IMR-90 (cell line): ENCODE results near the gene MEF2D. TPM values are rescaled to one million over a fixed set of nuclear protein-coding genes. Genes with fewer than 3 reads are reported as not detected.

Experiments
- ATAC-seq: fragments of 200-7000 bp; cut with Tn5 transposase; 2 replicates; pipeline ENCODE4 v1.9.1; 2020; ENCODE audit warnings: low read depth, mild to moderate bottlenecking, moderate library complexity
- BruUV-seq: library from RNA; stranded (reverse); fragments of 400-500 nt; replicated peaks from 2 replicates; lab custom pipeline; 2021; lab: Mats Ljungman, UMichigan
- CTCF ChIA-PET: fragments of 300-600 bp; formaldehyde crosslinking; extraction: SDS; loops from one replicate; lab custom pipeline; 2021; ENCODE audit warnings: antibody characterized with exemption; lab: Yijun Ruan, JAX
- POLR2A ChIA-PET: fragments of 300-600 bp; sonication (Branson Sonifier 250); formaldehyde crosslinking; loops from one replicate; lab custom pipeline; 2022; ENCODE audit warnings: antibody characterized with exemption; ENCODE audit not compliant: unreplicated experiment; lab: Charles Lee
- DNase-seq: peaks from one replicate; pipeline ENCODE4 v3.0.0; 2013
- H2AFZ ChIP-seq: replicated peaks from 2 replicates; pipeline ENCODE3; 2013; ENCODE audit warnings: low read length, mild to moderate bottlenecking; ENCODE audit not compliant: poor library complexity
- H2AK5ac ChIP-seq: 2 replicates; pipeline ENCODE4 v1.6.1; 2013; ENCODE audit warnings: low read depth, low read length, inconsistent platforms
- H2AK9ac ChIP-seq: replicated peaks from 2 replicates; pipeline ENCODE3; 2013; ENCODE audit warnings: mild to moderate bottlenecking, low read depth, low read length, moderate library complexity; ENCODE audit not compliant: poor library complexity
- H2BK120ac ChIP-seq: 2 replicates; pipeline ENCODE4 v1.6.1; 2013; ENCODE audit warnings: low read depth, low read length, inconsistent platforms
- H2BK15ac ChIP-seq: 3 replicates; pipeline ENCODE4 v1.6.1; 2013; ENCODE audit warnings: low read depth, low read length, inconsistent platforms
- H2BK20ac ChIP-seq: 2 replicates; pipeline ENCODE4 v1.6.1; 2013; ENCODE audit warnings: low read depth, mild to moderate bottlenecking, inconsistent platforms, low read length, moderate library complexity
- H2BK5ac ChIP-seq: 2 replicates; pipeline ENCODE4 v1.6.1; 2013; ENCODE audit warnings: mild to moderate bottlenecking, low read depth, low read length, inconsistent platforms; ENCODE audit not compliant: poor library complexity, severe bottlenecking
- H3K14ac ChIP-seq: replicated peaks from 2 replicates; pipeline ENCODE4 v1.6.1; 2013; ENCODE audit warnings: low read depth, low read length, inconsistent platforms
- H3K18ac ChIP-seq: 2 replicates; pipeline ENCODE4 v1.6.1; 2013; ENCODE audit warnings: low read depth, low read length, control low read depth
- H3K23ac ChIP-seq: 2 replicates; pipeline ENCODE4 v1.6.1; 2013; ENCODE audit warnings: low read depth, low read length, inconsistent platforms
- H3K27ac ChIP-seq: 2 replicates; pipeline ENCODE4 v1.5.1; 2013; ENCODE audit warnings: mild to moderate bottlenecking, control low read depth, low read length; ENCODE audit not compliant: insufficient read depth
- H3K27me3 ChIP-seq: 2 replicates; pipeline ENCODE4 v1.6.1; 2013; ENCODE audit warnings: low read length; ENCODE audit not compliant: control insufficient read depth, insufficient read depth
- H3K36me3 ChIP-seq: 2 replicates; pipeline ENCODE4 v1.6.1; 2013; ENCODE audit warnings: low read length, mixed read lengths; ENCODE audit not compliant: control insufficient read depth, insufficient read depth
- H3K4ac ChIP-seq: 2 replicates; pipeline ENCODE4 v1.6.1; 2013; ENCODE audit warnings: low read depth, low read length, inconsistent platforms
- H3K4me1 ChIP-seq: 2 replicates; pipeline ENCODE4 v1.6.1; 2013; ENCODE audit warnings: low read length, mixed read lengths; ENCODE audit not compliant: control insufficient read depth, insufficient read depth
- H3K4me2 ChIP-seq: 2 replicates; pipeline ENCODE4 v1.6.1; 2013; ENCODE audit warnings: low read depth, mild to moderate bottlenecking, control low read depth, low read length, moderate library complexity
- H3K4me3 ChIP-seq: 2 replicates; pipeline ENCODE4 v1.5.1; 2013; ENCODE audit warnings: low read depth, mild to moderate bottlenecking, control low read depth, low read length, moderate library complexity; ENCODE audit not compliant: insufficient read depth
- H3K56ac ChIP-seq: 2 replicates; pipeline ENCODE4 v1.6.1; 2013; ENCODE audit warnings: low read length, inconsistent platforms; ENCODE audit not compliant: insufficient read depth; ENCODE audit errors: extremely low read depth
- H3K79me1 ChIP-seq, 2 experiments: 2 replicates each; pipeline ENCODE4 v1.6.1; 2013; ENCODE audit warnings: low read length in 2 of 2, inconsistent platforms in 1 of 2, low read depth in 1 of 2
- H3K9ac ChIP-seq: 2 replicates; pipeline ENCODE4 v1.6.1; 2013; ENCODE audit warnings: low read depth, low read length, control low read depth
- H3K9me1 ChIP-seq: 2 replicates; pipeline ENCODE4 v1.6.1; 2013; ENCODE audit warnings: low read length, inconsistent platforms; ENCODE audit not compliant: insufficient read depth
- H3K9me3 ChIP-seq: 2 replicates; pipeline ENCODE4 v1.6.1; 2013; ENCODE audit warnings: low read length; ENCODE audit not compliant: control insufficient read depth, insufficient read depth
- H4K20me1 ChIP-seq: 2 replicates; pipeline ENCODE4 v1.6.1; 2013; ENCODE audit warnings: low read length, inconsistent platforms; ENCODE audit not compliant: insufficient read depth
- H4K5ac ChIP-seq: 2 replicates; pipeline ENCODE4 v1.6.1; 2013; ENCODE audit warnings: mild to moderate bottlenecking, low read depth, low read length, control low read depth
- H4K8ac ChIP-seq, 2 experiments: 2 replicates each; pipeline ENCODE4 v1.6.1; 2013; ENCODE audit warnings: low read depth in 2 of 2, low read length in 2 of 2, control low read depth in 1 of 2, inconsistent platforms in 1 of 2
- H4K91ac ChIP-seq: 2 replicates; pipeline ENCODE4 v1.6.1; 2013; ENCODE audit warnings: low read depth, low read length, inconsistent platforms; ENCODE audit not compliant: insufficient read depth
- BHLHE40 ChIP-seq: fragments of 150-350 bp; IDR thresholded peaks from 2 replicates; pipeline ENCODE4 v1.6.1; 2016; ENCODE audit warnings: mild to moderate bottlenecking, low read depth, low read length
- CEBPB ChIP-seq: IDR thresholded peaks from 2 replicates; pipeline ENCODE4 v1.6.1; 2012; ENCODE audit warnings: low read depth, low read length, improper control_type of control experiment
- CHD1 ChIP-seq: IDR thresholded peaks from 2 replicates; pipeline ENCODE4 v1.6.1; 2012; ENCODE audit warnings: low read depth, low read length, improper control_type of control experiment
- CTCF ChIP-seq: conservative IDR thresholded peaks from 2 replicates; pipeline ENCODE4 v1.5.1; 2012; ENCODE audit warnings: mild to moderate bottlenecking, low read depth, low read length, improper control_type of control experiment
- ELK1 ChIP-seq: fragments of 150-350 bp; IDR thresholded peaks from 2 replicates; pipeline ENCODE4 v1.6.1; 2016; ENCODE audit warnings: low read depth, mild to moderate bottlenecking, low read length, moderate library complexity, borderline replicate concordance
- FOS ChIP-seq: fragments of 150-350 bp; IDR thresholded peaks from 2 replicates; pipeline ENCODE4 v1.6.1; 2016; ENCODE audit warnings: low read depth, low read length
- MAFK ChIP-seq: IDR thresholded peaks from 2 replicates; pipeline ENCODE4 v1.6.1; 2012; ENCODE audit warnings: low read depth, low read length, improper control_type of control experiment
- MAZ ChIP-seq: IDR thresholded peaks from 2 replicates; pipeline ENCODE4 v1.6.1; 2012; ENCODE audit warnings: low read depth, mild to moderate bottlenecking, low read length, improper control_type of control experiment, moderate library complexity, borderline replicate concordance
- MXI1 ChIP-seq: IDR thresholded peaks from 2 replicates; pipeline ENCODE4 v1.6.1; 2012; ENCODE audit warnings: low read depth, mild to moderate bottlenecking, low read length, moderate library complexity, borderline replicate concordance
- NFE2L2 ChIP-seq: fragments of 150-350 bp; IDR thresholded peaks from 2 replicates; pipeline ENCODE4 v1.6.1; 2016; ENCODE audit warnings: low read depth, mild to moderate bottlenecking, low read length
- POLR2A ChIP-seq: IDR thresholded peaks from 2 replicates; pipeline ENCODE4 v1.6.1; 2012; ENCODE audit warnings: mild to moderate bottlenecking, low read depth, low read length
- RAD21 ChIP-seq: IDR thresholded peaks from 2 replicates; pipeline ENCODE4 v1.6.1; 2012; ENCODE audit warnings: low read length, improper control_type of control experiment
- RCOR1 ChIP-seq: IDR thresholded peaks from 2 replicates; pipeline ENCODE4 v1.6.1; 2012; ENCODE audit warnings: mild to moderate bottlenecking, low read length, improper control_type of control experiment; ENCODE audit not compliant: insufficient replicate concordance
- RFX5 ChIP-seq: IDR thresholded peaks from 2 replicates; pipeline ENCODE4 v1.8.0; 2012; ENCODE audit warnings: low read depth, mild to moderate bottlenecking, low read length, moderate library complexity
- SMC3 ChIP-seq: fragments of 150-350 bp; IDR thresholded peaks from 2 replicates; pipeline ENCODE4 v1.6.1; 2016; ENCODE audit warnings: low read depth, mild to moderate bottlenecking, antibody characterized with exemption, low read length, moderate library complexity
- USF2 ChIP-seq: fragments of 150-350 bp; IDR thresholded peaks from 2 replicates; pipeline ENCODE4 v1.6.1; 2017; ENCODE audit warnings: mild to moderate bottlenecking, antibody characterized with exemption, low read length, low read depth
- WGBS, 2 experiments: methylation state at CpG; one replicate each; pipeline versions ENCODE4 v1.1.5 to v1.1.7; 2013; ENCODE audit warnings: missing lambda C conversion rate in 2 of 2; ENCODE audit not compliant: insufficient read length in 1 of 2; ENCODE audit errors: extremely low coverage in 2 of 2; 5-methylcytosine and 5-hydroxymethylcytosine counted together
- dilution Hi-C: fragments of 300-500 bp; cut with HindIII; formaldehyde crosslinking; loops from one replicate; pipeline ENCODE4 v1.14.3; 2018; ENCODE audit warnings: low sequenced_read_pairs; ENCODE audit not compliant: unreplicated experiment
- in situ Hi-C: fragments of 300-500 bp; cut with MboI; formaldehyde crosslinking; loops from 3 replicates; pipeline ENCODE4 v1.14.3; 2019; ENCODE audit warnings: low sequenced_read_pairs, inconsistent platforms, mixed read lengths
- intact Hi-C: fragments of 100-400 bp; cut with micrococcal nuclease; formaldehyde crosslinking; loops from 2 replicates; pipeline ENCODE4 v1.10.0; 2022
- polyA plus RNA-seq, 3 experiments: library from polyadenylated mRNA; depleted of rRNA; stranded (reverse); fragments of >200 nt; gene quantifications; 2 replicates each; pipeline ENCODE4 v1.2.3, GENCODE V29; 2012; ENCODE audit warnings: low replicate concordance in 1 of 3
- total RNA-seq: library from RNA; depleted of rRNA; stranded (reverse); fragments of >200 nt; gene quantifications from 2 replicates; pipeline ENCODE4 v1.2.3, GENCODE V29; 2012

Gene MEF2D
- total and polyA plus RNA-seq, 2 of the 4 experiments (the other 2 are of a cell fraction): 2.9 to 20.0 TPM

DNA sequence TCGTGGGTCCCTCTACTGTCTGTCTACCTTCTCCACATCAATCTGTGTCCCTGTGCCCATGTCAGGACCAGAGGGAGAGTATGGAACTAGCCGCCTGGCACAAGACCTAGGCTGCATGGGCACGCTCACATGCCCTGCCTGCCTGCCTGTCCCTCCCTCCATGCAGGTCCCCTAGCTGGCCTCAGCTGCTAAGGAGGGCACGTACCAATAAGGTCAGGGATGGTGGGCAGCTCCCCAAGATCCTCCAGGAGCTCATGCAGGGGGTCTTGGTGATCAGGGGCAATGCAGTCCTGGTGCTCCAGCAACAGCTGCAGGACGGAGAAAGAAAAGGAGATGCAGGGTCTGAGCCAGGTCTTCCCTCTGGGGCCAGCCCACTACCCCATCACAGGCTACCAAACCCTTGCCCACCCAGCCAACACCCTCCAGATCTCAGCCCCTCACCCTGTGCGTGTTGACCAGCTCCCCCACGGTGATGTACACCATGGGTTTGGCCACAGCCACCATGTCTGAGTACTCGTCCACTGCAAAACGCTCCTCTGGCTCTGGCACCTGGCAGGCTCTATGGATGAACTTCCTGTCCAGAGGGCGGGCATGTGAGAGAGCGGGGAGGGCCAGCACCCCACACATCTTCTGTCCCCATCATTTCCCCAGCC is 33.1 kb upstream of the MEF2D start:
- Histone ChIP-seq H3K14ac (no peak overlapping the region), H3K27me3 (no peaks in the 10 kb centered on the region), H4K5ac (no peak overlapping the region), H2AFZ (no peak overlapping the region), H3K56ac (no peak overlapping the region), H2BK20ac (no peak overlapping the region), H3K9ac (no peak overlapping the region), H3K79me1 (0 out of 4 replicates have a peak, but pooled peaks cover under 1 to 3% of the 10 kb centered on the region in 2 experiments), H2AK5ac (no peak overlapping the region), H2BK120ac (no peak overlapping the region), H3K4me3 (no peak overlapping the region), H3K4me2 (no peak overlapping the region), H2BK5ac (no peak overlapping the region), H3K9me1 (0 out of 2 replicates have a peak, but pooled peaks cover 3% of the 10 kb centered on the region), H4K8ac (no peak overlapping the region), H3K9me3 (no peaks in the 10 kb centered on the region), H2AK9ac (no peak overlapping the region), H3K36me3 (peaks cover 29% of the 10 kb centered on the region), H3K4ac (no peak overlapping the region), H2BK15ac (no peak overlapping the region), H3K18ac (no peak overlapping the region), H4K20me1 (no peaks in the 10 kb centered on the region), H3K4me1 (no peaks in the 10 kb centered on the region), H4K91ac (no peak overlapping the region), H3K27ac (no peak overlapping the region), H3K23ac (no peak overlapping the region)
- 97% methylated on average over 6 of the region's 11 CpGs; no CpG with 5 or more reads in 1 of the 2 experiments for WGBS, 2 experiments
- dilution Hi-C loops (no loop called here), intact Hi-C loops (no loop called here), in situ Hi-C loops (no loop called here)
- no TSS peak for BruUV-seq
- CTCF ChIA-PET: no interaction called here
- ATAC-seq: no peak
- POLR2A ChIA-PET: no interaction called here
- DNase-seq: no peak
- TF ChIP-seq MXI1 (no peak), MAZ (no peak), RCOR1 (no peak), FOS (no peak), MAFK (no peak), BHLHE40 (no peak), POLR2A (no peak), USF2 (no peak), RAD21 (no peak), CHD1 (no peak), NFE2L2 (no peak), ELK1 (no peak), CTCF (no peak), RFX5 (no peak), SMC3 (no peak), CEBPB (no peak)
